ENCODE measurements around the gene GNAS-AS1.

The GNAS-AS1 gene

GRCh38 chr20:58886546-58886945, 35.8 kb upstream of the GNAS-AS1 start:
- DNase-seq (ENCODE audit: low spot score) = peak; percentile 45
- no peak for TF ChIP-seq CTCF (IDR thresholded peaks at IDR 0.05; ENCODE audit: borderline replicate concordance, control extremely low read depth, extremely low read depth, insufficient read depth, missing control alignments)
- in situ Hi-C loops (cut with MboI; ENCODE audit: low sequenced_read_pairs, unreplicated experiment) = no loop called here

GRCh38 chr20:58884966-58885365, 34.3 kb upstream of the GNAS-AS1 start:
- TF ChIP-seq CTCF (IDR thresholded peaks at IDR 0.05; ENCODE audit: borderline replicate concordance, control extremely low read depth, extremely low read depth, insufficient read depth, missing control alignments) = no peak
- no peak for DNase-seq (ENCODE audit: low spot score)
- in situ Hi-C loops (cut with MboI; ENCODE audit: low sequenced_read_pairs, unreplicated experiment) = no loop called here

- TF ChIP-seq CTCF (IDR thresholded peaks at IDR 0.05; ENCODE audit: borderline replicate concordance, control extremely low read depth, extremely low read depth, insufficient read depth, missing control alignments) = no peak
- DNase-seq (ENCODE audit: low spot score) = no peak
- in situ Hi-C loops (cut with MboI; ENCODE audit: low sequenced_read_pairs, unreplicated experiment) = no loop called here
These were observed 32.6 kb upstream of the GNAS-AS1 start for GRCh38 chr20:58883241-58883691.

GRCh38 chr20:58882704-58883089, 32.0 kb upstream of the GNAS-AS1 start:
- in situ Hi-C loops (cut with MboI; ENCODE audit: low sequenced_read_pairs, unreplicated experiment) = no loop called here
- no peak for TF ChIP-seq CTCF (IDR thresholded peaks at IDR 0.05; ENCODE audit: borderline replicate concordance, control extremely low read depth, extremely low read depth, insufficient read depth, missing control alignments)
- DNase-seq (ENCODE audit: low spot score) = no peak

GRCh38 chr20:58880994-58881752, 30.5 kb upstream of the GNAS-AS1 start:
- in situ Hi-C loops (cut with MboI; ENCODE audit: low sequenced_read_pairs, unreplicated experiment) = no loop called here
- no peak for TF ChIP-seq CTCF (IDR thresholded peaks at IDR 0.05; ENCODE audit: borderline replicate concordance, control extremely low read depth, extremely low read depth, insufficient read depth, missing control alignments)
- DNase-seq (ENCODE audit: low spot score) = no peak

- no peak for TF ChIP-seq CTCF (IDR thresholded peaks at IDR 0.05; ENCODE audit: borderline replicate concordance, control extremely low read depth, extremely low read depth, insufficient read depth, missing control alignments)
- in situ Hi-C loops (cut with MboI; ENCODE audit: low sequenced_read_pairs, unreplicated experiment) = no loop called here
- no peak for DNase-seq (ENCODE audit: low spot score)
These were observed 29.7 kb upstream of the GNAS-AS1 start for GRCh38 chr20:58880441-58880840.
